GM12874 (cell line): ENCODE measurements around the gene TPST2.

Experiments used
- CTCF ChIP-seq: IDR thresholded peaks from 2 replicates; pipeline ENCODE4 v1.5.1; 2011; ENCODE audit warnings: low read depth, mild to moderate bottlenecking, control low read depth, low read length, moderate library complexity; ENCODE audit not compliant: insufficient read depth

The TPST2 gene

GRCh38 chr22:26624803-26625202, 34.9 kb upstream of the TPST2 start:
- TF ChIP-seq CTCF, result no peak

- no peak for TF ChIP-seq CTCF
Measured at GRCh38 chr22:26623984-26624383, 34.1 kb upstream of the TPST2 start.

GRCh38 chr22:26621663-26622062, 31.7 kb upstream of the TPST2 start, which contains the start of gene CRYBA4:
TSS of gene CRYBA4 (plus strand) at chr22:26621963. CDS start at chr22:26622597, 634 bp downstream.
- TF ChIP-seq CTCF, result no peak

GRCh38 chr22:26620197-26620596, 30.3 kb upstream of the TPST2 start:
- TF ChIP-seq CTCF, result no peak

GRCh38 chr22:26619510-26619909, 29.6 kb upstream of the TPST2 start:
- TF ChIP-seq CTCF, result no peak

GRCh38 chr22:26618455-26618854, 28.5 kb upstream of the TPST2 start:
- TF ChIP-seq CTCF, result no peak

- TF ChIP-seq CTCF, result no peak
Measured at GRCh38 chr22:26617271-26618199, 27.6 kb upstream of the TPST2 start, which contains the start of gene CRYBB1. TSS of gene CRYBB1 (minus strand) at chr22:26618027. CDS start at chr22:26616319, 1,708 bp downstream.
